H1 (cell line): ENCODE data around the gene MCF2L2. TPM values are rescaled to one million over a fixed set of nuclear protein-coding genes. Genes with fewer than 3 reads are reported as not detected.

Experiments used
- CTCF ChIA-PET: fragments of 300-600 bp; sonication (Branson Sonifier 250); formaldehyde crosslinking; loops from one replicate; lab custom pipeline; 2021; ENCODE audit not compliant: partially characterized antibody; lab: Charles Lee
- POLR2A ChIA-PET: fragments of 300-600 bp; sonication (Branson Sonifier 250); formaldehyde crosslinking; loops from one replicate; lab custom pipeline; 2021; ENCODE audit warnings: inconsistent platforms; ENCODE audit not compliant: partially characterized antibody; lab: Charles Lee
- DNase-seq, 2 experiments: peaks; one replicate each; pipeline versions ENCODE4 v3.0.0 to v3.0.0-alpha.2; 2010 to 2022; ENCODE audit warnings: low spot score in 2 of 2, low read depth in 1 of 2, mixed read lengths in 1 of 2
- FAIRE-seq: peaks from 2 replicates; lab custom pipeline; 2011; peaks lifted over from hg19 to GRCh38; lab: Jason Lieb, UNC
- H2AFZ ChIP-seq: 2 replicates; pipeline ENCODE4 v1.8.1; 2012; ENCODE audit warnings: low read length, inconsistent platforms
- H2AK5ac ChIP-seq: 2 replicates; pipeline ENCODE4 v1.6.1; 2013; ENCODE audit warnings: low read depth, low read length
- H2BK120ac ChIP-seq: replicated peaks from 2 replicates; pipeline ENCODE3; 2013; ENCODE audit warnings: low read depth, low read length, inconsistent platforms
- H2BK12ac ChIP-seq: 2 replicates; pipeline ENCODE4 v1.6.1; 2013; ENCODE audit warnings: low read depth, low read length
- H2BK15ac ChIP-seq: 2 replicates; pipeline ENCODE4 v1.6.1; 2013; ENCODE audit warnings: low read length
- H2BK20ac ChIP-seq: 2 replicates; pipeline ENCODE4 v1.6.1; 2013; ENCODE audit warnings: low read length
- H2BK5ac ChIP-seq: 2 replicates; pipeline ENCODE4 v1.6.1; 2013; ENCODE audit warnings: low read depth, low read length
- H3K14ac ChIP-seq: 2 replicates; pipeline ENCODE4 v1.6.1; 2013; ENCODE audit warnings: inconsistent platforms; ENCODE audit not compliant: insufficient read length
- H3K18ac ChIP-seq: 2 replicates; pipeline ENCODE4 v1.6.1; 2013; ENCODE audit warnings: low read length; ENCODE audit errors: extremely low read depth
- H3K23ac ChIP-seq: 2 replicates; pipeline ENCODE4 v1.6.1; 2013; ENCODE audit warnings: inconsistent platforms; ENCODE audit not compliant: insufficient read length
- H3K23me2 ChIP-seq: 2 replicates; pipeline ENCODE4 v1.6.1; 2013; ENCODE audit warnings: low read depth, low read length
- H3K27ac ChIP-seq: 2 replicates; pipeline ENCODE4 v1.6.1; 2011; ENCODE audit warnings: low read depth, low read length, inconsistent platforms
- H3K27me3 ChIP-seq, 4 experiments: replicated peaks in 1 of 4; 1 replicate in 1 of 4; 2 replicates in 3 of 4; pipeline versions ENCODE4 v1.6.1 to v1.8.1; 2011 to 2013; ENCODE audit warnings: low read length in 3 of 4, mild to moderate bottlenecking in 3 of 4, inconsistent platforms in 2 of 4, mixed read lengths in 2 of 4, moderate library complexity in 1 of 4; ENCODE audit not compliant: control insufficient read depth in 3 of 4, insufficient read depth in 3 of 4; ENCODE audit errors: extremely low read depth in 1 of 4
- H3K36me3 ChIP-seq, 4 experiments: 2 replicates each; pipeline versions ENCODE4 v1.6.1 to v1.8.1; 2011 to 2013; ENCODE audit warnings: mild to moderate bottlenecking in 4 of 4, low read length in 3 of 4, moderate library complexity in 2 of 4, control low read depth in 1 of 4, inconsistent platforms in 1 of 4; ENCODE audit not compliant: insufficient read depth in 4 of 4, control insufficient read depth in 2 of 4
- H3K4ac ChIP-seq: replicated peaks from 2 replicates; pipeline ENCODE3; 2013; ENCODE audit warnings: low read length, low read depth, mixed read lengths, inconsistent platforms; ENCODE audit not compliant: insufficient read length
- H3K4me1 ChIP-seq, 4 experiments: replicated peaks in 1 of 4; 1 replicate in 1 of 4; 2 replicates in 3 of 4; pipeline versions ENCODE4 v1.6.1 to v1.8.1; 2011 to 2013; ENCODE audit warnings: low read length in 3 of 4, inconsistent platforms in 2 of 4, mixed read lengths in 1 of 4; ENCODE audit not compliant: insufficient read depth in 4 of 4, control insufficient read depth in 3 of 4
- H3K4me2 ChIP-seq, 2 experiments: 2 replicates each; pipeline versions ENCODE4 v1.6.1 to v1.8.1; 2011 to 2013; ENCODE audit warnings: low read depth in 2 of 2, low read length in 2 of 2, control low read depth in 1 of 2, inconsistent platforms in 1 of 2, mild to moderate bottlenecking in 1 of 2; ENCODE audit not compliant: insufficient read depth in 1 of 2
- H3K4me3 ChIP-seq, 4 experiments: fragments of 200-600, 300-600 bp in 1 of 4; sonication (generic), shearing (Covaris generic), sonication (Bioruptor Twin) in 1 of 4; 2 replicates each; pipeline versions ENCODE4 v1.5.1 to v1.8.1; 2011 to 2016; ENCODE audit warnings: low read length in 4 of 4, low read depth in 3 of 4, control low read depth in 2 of 4, inconsistent platforms in 2 of 4, mild to moderate bottlenecking in 2 of 4, mixed read lengths in 1 of 4, moderate library complexity in 1 of 4; ENCODE audit not compliant: insufficient read depth in 2 of 4; ENCODE audit errors: extremely low read depth in 1 of 4
- H3K56ac ChIP-seq: replicated peaks from 2 replicates; pipeline ENCODE3; 2013; ENCODE audit warnings: low read depth, mild to moderate bottlenecking, mixed read lengths, low read length, inconsistent platforms; ENCODE audit not compliant: insufficient read length
- H3K79me1 ChIP-seq: 2 replicates; pipeline ENCODE4 v1.6.1; 2013; ENCODE audit warnings: low read depth, low read length, control low read depth
- H3K79me2 ChIP-seq, 2 experiments: 2 replicates each; pipeline versions ENCODE4 v1.6.1 to v1.8.1; 2012 to 2013; ENCODE audit warnings: low read length in 2 of 2, mild to moderate bottlenecking in 2 of 2, inconsistent platforms in 1 of 2; ENCODE audit not compliant: insufficient read depth in 2 of 2, control insufficient read depth in 1 of 2
- H3K9ac ChIP-seq, 4 experiments: replicated peaks in 1 of 4; 1 replicate in 1 of 4; 2 replicates in 3 of 4; pipeline versions ENCODE4 v1.6.1 to v1.8.1; 2011 to 2013; ENCODE audit warnings: low read depth in 3 of 4, low read length in 3 of 4, control low read depth in 2 of 4, mild to moderate bottlenecking in 2 of 4, moderate library complexity in 2 of 4, inconsistent platforms in 1 of 4; ENCODE audit errors: extremely low read depth in 1 of 4
- H3K9me3 ChIP-seq, 2 experiments: 2 replicates each; pipeline versions ENCODE4 v1.6.1 to v1.8.1; 2012 to 2013; ENCODE audit warnings: mild to moderate bottlenecking in 2 of 2, moderate library complexity in 2 of 2, control low read depth in 1 of 2, inconsistent platforms in 1 of 2, low read depth in 1 of 2, low read length in 1 of 2, mixed read lengths in 1 of 2; ENCODE audit not compliant: insufficient read depth in 2 of 2
- H4K20me1 ChIP-seq, 2 experiments: replicated peaks in 1 of 2; 2 replicates each; pipeline versions ENCODE3 to v1.8.1; 2011 to 2013; ENCODE audit warnings: inconsistent platforms in 2 of 2, low read length in 2 of 2, mild to moderate bottlenecking in 1 of 2; ENCODE audit not compliant: insufficient read depth in 2 of 2, control insufficient read depth in 1 of 2
- H4K5ac ChIP-seq: 2 replicates; pipeline ENCODE4 v1.6.1; 2013; ENCODE audit warnings: low read length, low read depth, mixed read lengths, inconsistent platforms; ENCODE audit not compliant: insufficient read length
- H4K8ac ChIP-seq: 2 replicates; pipeline ENCODE4 v1.8.0; 2013; ENCODE audit warnings: mild to moderate bottlenecking, moderate library complexity, low read length, inconsistent platforms; ENCODE audit not compliant: insufficient read depth; ENCODE audit errors: extremely low read depth
- H4K91ac ChIP-seq: replicated peaks from 2 replicates; pipeline ENCODE3; 2013; ENCODE audit warnings: low read length, mixed read lengths, inconsistent platforms; ENCODE audit not compliant: insufficient read length
- CEBPB ChIP-seq: IDR thresholded peaks from 2 replicates; pipeline ENCODE4 v1.6.1; 2012; ENCODE audit warnings: low read depth, low read length
- EZH2 ChIP-seq: fragments of 200-600 bp; sonication (generic); IDR thresholded peaks from 2 replicates; pipeline ENCODE4 v1.7.1; 2012; ENCODE audit warnings: low read depth, mild to moderate bottlenecking, moderate library complexity, low read length, inconsistent platforms; ENCODE audit not compliant: severe bottlenecking
- JUND ChIP-seq: IDR thresholded peaks from 2 replicates; pipeline ENCODE4 v1.6.1; 2011; ENCODE audit warnings: mild to moderate bottlenecking, improper control_type of control experiment, low read length
- KDM1A ChIP-seq: fragments of 200-600, 300-600 bp; sonication (generic); IDR thresholded peaks from 2 replicates; pipeline ENCODE4 v1.7.1; 2016; ENCODE audit warnings: mild to moderate bottlenecking, low read length, borderline replicate concordance
- MAFK ChIP-seq: IDR thresholded peaks from 2 replicates; pipeline ENCODE4 v1.6.1; 2012; ENCODE audit warnings: low read depth, mild to moderate bottlenecking, improper control_type of control experiment, low read length
- POU5F1 ChIP-seq: IDR thresholded peaks from 2 replicates; pipeline ENCODE4 v1.6.1; 2011; ENCODE audit warnings: low read depth, mild to moderate bottlenecking, low read length, moderate library complexity
- RNF2 ChIP-seq: fragments of 200-900, 300-1000 bp; sonication (generic); IDR thresholded peaks from 2 replicates; pipeline ENCODE4 v1.7.1; 2016; ENCODE audit warnings: borderline replicate concordance, low read depth, mild to moderate bottlenecking, antibody characterized with exemption, low read length; ENCODE audit not compliant: poor library complexity, severe bottlenecking; ENCODE audit errors: missing control alignments
- SP2 ChIP-seq: IDR thresholded peaks from 2 replicates; pipeline ENCODE4 v1.6.1; 2012; ENCODE audit warnings: mild to moderate bottlenecking, low read length, inconsistent platforms
- SP4 ChIP-seq: IDR thresholded peaks from 2 replicates; pipeline ENCODE4 v1.6.1; 2012; ENCODE audit warnings: low read length, inconsistent platforms
- TAF7 ChIP-seq: optimal IDR thresholded peaks from 2 replicates; pipeline ENCODE3; 2011; ENCODE audit warnings: low read depth, mild to moderate bottlenecking, inconsistent platforms, low read length, moderate library complexity, borderline replicate concordance
- TBP ChIP-seq: IDR thresholded peaks from 2 replicates; pipeline ENCODE4 v1.6.1; 2011; ENCODE audit warnings: low read depth, low read length, improper control_type of control experiment
- WGBS, 2 experiments: shearing (Covaris generic) in 1 of 2; methylation state at CpG; one replicate each; pipeline versions ENCODE4 v1.1.6 to v1.1.7; 2013 to 2015; ENCODE audit warnings: low lambda C conversion rate in 2 of 2, mixed read lengths in 2 of 2, inconsistent platforms in 1 of 2, low coverage in 1 of 2, missing lambda C conversion rate in 1 of 2; ENCODE audit not compliant: insufficient replicate concordance in 2 of 2, insufficient coverage in 1 of 2, insufficient read length in 1 of 2; ENCODE audit errors: extremely low coverage in 1 of 2, missing lambda C conversion rate in 1 of 2; 5-methylcytosine and 5-hydroxymethylcytosine counted together
- polyA plus RNA-seq, 7 experiments: library from polyadenylated mRNA; depleted of rRNA in 3 of 7; stranded (reverse) in 5 of 7; unstranded in 2 of 7; fragments of >200 nt in 5 of 7; fragments of 200-250 nt in 2 of 7; gene quantifications; 1 replicate in 5 of 7; 2 replicates in 1 of 7; 4 replicates in 1 of 7; pipeline versions ENCODE4 v1.2.1 to v1.2.3, GENCODE V29; 2011 to 2013; ENCODE audit warnings: missing spikeins in 2 of 7, mixed read lengths in 2 of 7
- total RNA-seq: library from RNA; stranded (reverse); fragmentation: NEBNext Ultra II Directional; extraction: Animal tissue kit (Norgen Biotek cat#: 25700); gene quantifications from 2 replicates; pipeline ENCODE4 v1.2.1, GENCODE V29; 2021

MCF2L2 gene
- total and polyA plus RNA-seq, 2 of the 8 experiments (the other 6 are each of a cell fraction or from before 2014, with no cell fraction given), result 4.1 to 13.7 TPM

DNA sequence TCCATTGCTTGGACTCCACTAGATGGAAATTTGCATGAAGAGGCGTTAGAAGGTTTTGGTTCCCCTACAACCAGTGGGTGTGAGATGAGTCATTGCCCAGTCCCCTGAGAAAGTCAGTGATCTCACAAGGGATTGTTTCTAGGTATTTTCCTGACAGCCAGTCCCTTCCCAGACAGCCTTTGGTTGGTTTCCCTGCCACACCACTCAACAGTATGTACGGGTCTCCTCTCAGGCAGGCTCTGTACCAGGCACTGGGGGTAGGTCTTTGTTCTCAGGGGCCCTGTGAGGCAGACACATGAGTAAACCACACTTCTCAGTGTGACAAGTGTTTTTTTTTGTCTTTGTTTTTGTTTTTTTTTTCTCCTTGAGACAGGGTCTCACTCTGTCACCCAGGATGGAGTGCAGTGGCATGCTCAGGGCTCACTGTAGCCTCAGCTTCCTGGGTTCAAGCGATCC, 269.8 kb downstream of the MCF2L2 start:
- H2BK20ac ChIP-seq, result no peak overlapping the region
- H3K36me3 ChIP-seq, result no peaks in the 10 kb centered on the region
- peaks cover 3 to 25% (median 20%) of the 10 kb centered on the region in 4 experiments for H3K27me3 ChIP-seq
- H3K14ac ChIP-seq, result no peak overlapping the region
- no peak overlapping the region for H2AK5ac ChIP-seq
- H3K9me3 ChIP-seq, result no peaks in the 10 kb centered on the region
- DNase-seq, result no peak
- no peak overlapping the region for H4K5ac ChIP-seq
- peaks cover 0 to 8% (median 2%) of the 10 kb centered on the region in 4 experiments; a peak in 2 of 7 replicates for H3K4me1 ChIP-seq
- peaks cover 6% of the 10 kb centered on the region; the same call in 1 of the 2 replicates for H3K23me2 ChIP-seq
- no peaks in the 10 kb centered on the region for H3K79me1 ChIP-seq
- no peak for FAIRE-seq
- H3K4me2 ChIP-seq, result no peak overlapping the region
- ChIA-PET POLR2A (no interaction called here), CTCF (interaction anchor here (0.8 to 2.4 kb wide), 7 partner anchors 20 to 321 kb away, joined by 3 to 10 read pairs (median 4); no protein-coding TSS in a partner anchor)
- no peak overlapping the region for H3K4me3 ChIP-seq
- H3K27ac ChIP-seq, result no peak overlapping the region
- no peak overlapping the region for H3K9ac ChIP-seq
- WGBS, 2 experiments, result 90% methylated on average over 3 of the region's 3 CpGs; no CpG with 5 or more reads in 1 of the 2 experiments
- no peak overlapping the region for H2BK120ac ChIP-seq
- H3K56ac ChIP-seq, result no peak overlapping the region
- no peak overlapping the region for H3K4ac ChIP-seq
- no peaks in the 10 kb centered on the region for H3K79me2 ChIP-seq
- H2BK5ac ChIP-seq, result no peak overlapping the region
- no peak overlapping the region for H2BK15ac ChIP-seq
- peaks cover 0 to 3% of the 10 kb centered on the region in 2 experiments for H4K20me1 ChIP-seq
- no peak overlapping the region for H3K23ac ChIP-seq
- no peak overlapping the region for H4K91ac ChIP-seq
- no peak overlapping the region for H2AFZ ChIP-seq
- no peak for TF ChIP-seq POU5F1
- no peak for TF ChIP-seq RNF2
- TF ChIP-seq KDM1A, result no peak
- TF ChIP-seq TAF7, result no peak
- no peak for TF ChIP-seq MAFK
- TF ChIP-seq JUND, result no peak
- no peak for TF ChIP-seq EZH2
- TF ChIP-seq SP2, result no peak
- no peak for TF ChIP-seq CEBPB
- TF ChIP-seq SP4, result no peak
- TF ChIP-seq TBP, result no peak
- H2BK12ac ChIP-seq, result no peak overlapping the region
- H4K8ac ChIP-seq, result no peak overlapping the region
- H3K18ac ChIP-seq, result no peak overlapping the region
